Keratinocyte (primary cell): ENCODE data around the gene NT5C1B. TPM values are rescaled to one million over a fixed set of nuclear protein-coding genes. Genes with fewer than 3 reads are reported as not detected.

Experiments
- DNase-seq: peaks from one replicate; pipeline ENCODE4 v3.0.0-alpha.2; 2011; ENCODE audit warnings: low read depth, missing footprints, low spot score
- FAIRE-seq: peaks from 2 replicates; lab custom pipeline; 2011; peaks lifted over from hg19 to GRCh38; lab: Jason Lieb, UNC
- H2AFZ ChIP-seq: 2 replicates; pipeline ENCODE4 v1.6.0; 2012; ENCODE audit warnings: low read length, control low read depth, inconsistent platforms; ENCODE audit not compliant: control insufficient read depth
- H3K27ac ChIP-seq: 2 replicates; pipeline ENCODE4 v1.5.1; 2011; ENCODE audit warnings: low read length; ENCODE audit not compliant: control insufficient read depth, insufficient read depth
- H3K27me3 ChIP-seq: 3 replicates; pipeline ENCODE4 v1.6.0; 2011; ENCODE audit warnings: low read length; ENCODE audit not compliant: control insufficient read depth, insufficient read depth; ENCODE audit errors: extremely low read depth
- H3K36me3 ChIP-seq, 2 experiments: 2 replicates in 1 of 2; 3 replicates in 1 of 2; pipeline ENCODE4 v1.5.1; 2011; ENCODE audit warnings: low read length in 2 of 2, mild to moderate bottlenecking in 1 of 2; ENCODE audit not compliant: control insufficient read depth in 2 of 2, insufficient read depth in 2 of 2; ENCODE audit errors: extremely low read depth in 1 of 2
- H3K4me1 ChIP-seq: 3 replicates; pipeline ENCODE4 v1.5.1; 2011; ENCODE audit warnings: low read length; ENCODE audit not compliant: control insufficient read depth, insufficient read depth; ENCODE audit errors: extremely low read depth
- H3K4me2 ChIP-seq: 3 replicates; pipeline ENCODE4 v1.6.0; 2011; ENCODE audit warnings: low read depth, low read length; ENCODE audit not compliant: control insufficient read depth, insufficient read depth; ENCODE audit errors: extremely low read depth
- H3K4me3 ChIP-seq, 3 experiments: fragments of 200-600 bp in 1 of 3; sonication (generic) in 1 of 3; 2 replicates in 2 of 3; 3 replicates in 1 of 3; pipeline ENCODE4 v1.5.1; 2011 to 2016; ENCODE audit warnings: low read length in 3 of 3, mild to moderate bottlenecking in 3 of 3, control low read depth in 2 of 3, inconsistent platforms in 1 of 3, low read depth in 1 of 3, mixed read lengths in 1 of 3, mixed run types in 1 of 3, moderate library complexity in 1 of 3; ENCODE audit not compliant: control insufficient read depth in 2 of 3, insufficient read depth in 2 of 3; ENCODE audit errors: extremely low read depth in 1 of 3
- H3K79me2 ChIP-seq: 2 replicates; pipeline ENCODE4 v1.6.0; 2012; ENCODE audit warnings: low read length; ENCODE audit not compliant: control insufficient read depth, insufficient read depth
- H3K9ac ChIP-seq: 3 replicates; pipeline ENCODE4 v1.6.0; 2011; ENCODE audit warnings: low read length; ENCODE audit not compliant: control insufficient read depth, insufficient read depth; ENCODE audit errors: extremely low read depth
- H3K9me1 ChIP-seq: 3 replicates; pipeline ENCODE4 v1.6.0; 2011; ENCODE audit warnings: low read length; ENCODE audit not compliant: control insufficient read depth, insufficient read depth; ENCODE audit errors: extremely low read depth
- H3K9me3 ChIP-seq: 2 replicates; pipeline ENCODE4 v1.5.1; 2012; ENCODE audit warnings: low read depth, low read length; ENCODE audit not compliant: control insufficient read depth
- H4K20me1 ChIP-seq: 3 replicates; pipeline ENCODE4 v1.6.0; 2011; ENCODE audit warnings: low read length; ENCODE audit not compliant: control insufficient read depth, insufficient read depth; ENCODE audit errors: extremely low read depth
- EZH2 ChIP-seq: IDR thresholded peaks from one replicate; pipeline ENCODE4 v1.6.1; 2012; ENCODE audit warnings: inconsistent platforms, mild to moderate bottlenecking, low read length, moderate library complexity
- dilution Hi-C: fragments of 300-500 bp; cut with MboI; formaldehyde crosslinking; loops from one replicate; pipeline ENCODE4 v1.7.0; 2020; ENCODE audit warnings: low sequenced_read_pairs; ENCODE audit not compliant: extremely low pct_ligation_motif_present
- polyA plus RNA-seq, 5 experiments: library from polyadenylated mRNA; depleted of rRNA in 3 of 5; stranded (reverse) in 3 of 5; stranded (forward) in 1 of 5; unstranded in 1 of 5; fragments of >200 nt; gene quantifications; 1 replicate in 1 of 5; 2 replicates in 3 of 5; 3 replicates in 1 of 5; pipeline versions ENCODE4 v1.2.1 to v1.2.3, GENCODE V29; 2011 to 2012; ENCODE audit warnings: missing spikeins in 2 of 5, low read depth in 1 of 5, low replicate concordance in 1 of 5
- TF ChIP-seq, protein P1 (sequence below), 3 experiments: IDR thresholded peaks in 1 of 3; conservative IDR thresholded peaks in 1 of 3; optimal IDR thresholded peaks in 1 of 3; 2 replicates in 2 of 3; 3 replicates in 1 of 3; pipeline versions ENCODE3 to v1.5.1; 2011; ENCODE audit warnings: low read length in 3 of 3, mild to moderate bottlenecking in 3 of 3, moderate library complexity in 2 of 3, control low read depth in 1 of 3, inconsistent platforms in 1 of 3; ENCODE audit not compliant: insufficient read depth in 2 of 3; ENCODE audit errors: extremely low read depth in 1 of 3

Gene NT5C1B
- polyA plus RNA-seq, 1 donor (not counting 4 experiments of a cell fraction or from before 2014, with no cell fraction given) = not detected

- no peak overlapping the region for H3K4me2 ChIP-seq
- H3K27ac ChIP-seq = no peak overlapping the region
- H3K27me3 ChIP-seq = no peaks in the 10 kb centered on the region
- no peak overlapping the region for H3K4me3 ChIP-seq
- peaks cover 3% of the 10 kb centered on the region for H3K9me3 ChIP-seq
- peaks cover 5% of the 10 kb centered on the region for H3K4me1 ChIP-seq
- H2AFZ ChIP-seq = no peak overlapping the region
- dilution Hi-C loops = no loop called here
- H3K9ac ChIP-seq = no peak overlapping the region
- no peaks in the 10 kb centered on the region for H3K9me1 ChIP-seq
- H3K79me2 ChIP-seq = no peaks in the 10 kb centered on the region
- no peak for FAIRE-seq
- no peaks in the 10 kb centered on the region for H4K20me1 ChIP-seq
- H3K36me3 ChIP-seq = no peaks in the 10 kb centered on the region
- no peak for DNase-seq
- TF ChIP-seq, protein P1, sequence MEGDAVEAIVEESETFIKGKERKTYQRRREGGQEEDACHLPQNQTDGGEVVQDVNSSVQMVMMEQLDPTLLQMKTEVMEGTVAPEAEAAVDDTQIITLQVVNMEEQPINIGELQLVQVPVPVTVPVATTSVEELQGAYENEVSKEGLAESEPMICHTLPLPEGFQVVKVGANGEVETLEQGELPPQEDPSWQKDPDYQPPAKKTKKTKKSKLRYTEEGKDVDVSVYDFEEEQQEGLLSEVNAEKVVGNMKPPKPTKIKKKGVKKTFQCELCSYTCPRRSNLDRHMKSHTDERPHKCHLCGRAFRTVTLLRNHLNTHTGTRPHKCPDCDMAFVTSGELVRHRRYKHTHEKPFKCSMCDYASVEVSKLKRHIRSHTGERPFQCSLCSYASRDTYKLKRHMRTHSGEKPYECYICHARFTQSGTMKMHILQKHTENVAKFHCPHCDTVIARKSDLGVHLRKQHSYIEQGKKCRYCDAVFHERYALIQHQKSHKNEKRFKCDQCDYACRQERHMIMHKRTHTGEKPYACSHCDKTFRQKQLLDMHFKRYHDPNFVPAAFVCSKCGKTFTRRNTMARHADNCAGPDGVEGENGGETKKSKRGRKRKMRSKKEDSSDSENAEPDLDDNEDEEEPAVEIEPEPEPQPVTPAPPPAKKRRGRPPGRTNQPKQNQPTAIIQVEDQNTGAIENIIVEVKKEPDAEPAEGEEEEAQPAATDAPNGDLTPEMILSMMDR (optimal IDR thresholded peaks at IDR 0.05 in 1 of 3, IDR thresholded peaks at IDR 0.05 in 1 of 3, conservative IDR thresholded peaks at IDR 0.05 in 1 of 3; ENCODE audit: extremely low read depth in 1 of 3, insufficient read depth in 2 of 3, low read length in 3 of 3) = no peak
- no peak for TF ChIP-seq EZH2
These were observed 4.1 kb upstream of the NT5C1B start for GRCh38 chr2:18593496-18593895.

DNA sequence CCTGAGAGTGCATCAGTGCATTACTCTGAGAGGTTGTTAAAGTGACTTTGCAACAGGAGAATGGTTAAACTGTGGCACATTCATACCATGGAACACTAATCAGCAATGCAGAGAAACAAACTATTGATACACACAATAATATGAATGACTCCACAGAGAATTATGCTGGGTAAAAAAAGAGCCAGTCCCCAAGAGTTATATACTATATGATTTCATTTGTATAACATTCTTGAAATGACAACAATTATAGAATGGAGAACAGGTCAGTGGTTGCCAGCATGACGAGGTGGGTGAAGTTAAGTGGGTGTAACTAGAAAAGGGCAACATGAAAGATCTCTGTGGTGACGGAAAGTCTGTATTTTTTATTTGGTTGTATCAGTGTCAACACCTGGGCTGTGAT is 3.0 kb upstream of the NT5C1B start:
- no peaks in the 10 kb centered on the region for H3K27me3 ChIP-seq
- no peaks in the 10 kb centered on the region for H3K9me1 ChIP-seq
- H3K36me3 ChIP-seq = no peaks in the 10 kb centered on the region
- no peaks in the 10 kb centered on the region for H3K79me2 ChIP-seq
- dilution Hi-C loops = no loop called here
- no peak for TF ChIP-seq EZH2
- TF ChIP-seq, protein P1 (optimal IDR thresholded peaks at IDR 0.05 in 1 of 3, IDR thresholded peaks at IDR 0.05 in 1 of 3, conservative IDR thresholded peaks at IDR 0.05 in 1 of 3; ENCODE audit: extremely low read depth in 1 of 3, insufficient read depth in 2 of 3, low read length in 3 of 3) = no peak
- no peak overlapping the region for H3K4me2 ChIP-seq
- DNase-seq = no peak
- H2AFZ ChIP-seq = no peak overlapping the region
- no peak for FAIRE-seq
- no peaks in the 10 kb centered on the region for H4K20me1 ChIP-seq
- no peak overlapping the region for H3K27ac ChIP-seq
- peaks cover 5% of the 10 kb centered on the region for H3K4me1 ChIP-seq
- H3K9me3 ChIP-seq = peaks cover 3% of the 10 kb centered on the region
- no peak overlapping the region for H3K4me3 ChIP-seq
- H3K9ac ChIP-seq = no peak overlapping the region
